OCI-LY7 (cell line): ENCODE data around the gene ATP8B3. TPM values are rescaled to one million over a fixed set of nuclear protein-coding genes. Genes with fewer than 3 reads are reported as not detected.

Source experiments
- BruUV-seq: library from RNA; stranded (reverse); fragments of 400-500 nt; replicated peaks from 2 replicates; lab custom pipeline; 2021; lab: Mats Ljungman, UMichigan
- CTCF ChIA-PET: fragments of 300-600 bp; sonication (Branson Sonifier 250); formaldehyde crosslinking; loops from one replicate; lab custom pipeline; 2022; ENCODE audit warnings: antibody characterized with exemption; ENCODE audit not compliant: unreplicated experiment; lab: Charles Lee
- POLR2A ChIA-PET: fragments of 300-600 bp; sonication (Branson Sonifier 250); formaldehyde crosslinking; loops from one replicate; lab custom pipeline; 2022; ENCODE audit warnings: antibody characterized with exemption; lab: Charles Lee
- DNase-seq: peaks from one replicate; pipeline ENCODE4 v3.0.0-alpha.2; 2015; ENCODE audit warnings: low spot score
- H2AFZ ChIP-seq: fragments of 200-600 bp; sonication (generic), shearing (Covaris generic); 2 replicates; pipeline ENCODE4 v1.6.1; 2014; ENCODE audit warnings: mild to moderate bottlenecking, antibody characterized with exemption, low read length, moderate library complexity
- H3K27ac ChIP-seq: fragments of 200-600 bp; sonication (generic); 2 replicates; pipeline ENCODE4 v1.5.1; 2014; ENCODE audit warnings: mixed run types, low read depth, mild to moderate bottlenecking, moderate library complexity, low read length, inconsistent platforms; ENCODE audit not compliant: poor library complexity, severe bottlenecking
- H3K36me3 ChIP-seq: fragments of 200-600 bp; sonication (generic); 2 replicates; pipeline ENCODE4 v1.6.1; 2014; ENCODE audit warnings: mild to moderate bottlenecking, antibody characterized with exemption, low read length, moderate library complexity, mixed read lengths; ENCODE audit not compliant: insufficient read depth
- H3K4me1 ChIP-seq: fragments of 200-600 bp; sonication (generic); 2 replicates; pipeline ENCODE4 v1.5.1; 2014; ENCODE audit warnings: mild to moderate bottlenecking, low read length; ENCODE audit not compliant: insufficient read depth, poor library complexity, severe bottlenecking
- H3K4me2 ChIP-seq: fragments of 200-600 bp; sonication (generic); 2 replicates; pipeline ENCODE4 v1.6.1; 2014; ENCODE audit warnings: mild to moderate bottlenecking, low read length
- H3K4me3 ChIP-seq: fragments of 200-600 bp; sonication (generic); 2 replicates; pipeline ENCODE4 v1.5.1; 2014; ENCODE audit warnings: mild to moderate bottlenecking, low read depth, low read length; ENCODE audit not compliant: poor library complexity, severe bottlenecking
- H3K79me2 ChIP-seq: fragments of 200-600 bp; sonication (generic); 2 replicates; pipeline ENCODE4 v1.6.1; 2016; ENCODE audit warnings: low read depth, mild to moderate bottlenecking, low read length, moderate library complexity, mixed read lengths; ENCODE audit not compliant: insufficient read depth
- H3K9me2 ChIP-seq: fragments of 200-600 bp; sonication (generic); 2 replicates; pipeline ENCODE4 v1.6.1; 2016; ENCODE audit warnings: mild to moderate bottlenecking, low read length, mixed read lengths; ENCODE audit not compliant: insufficient read depth
- H3K9me3 ChIP-seq: fragments of 200-600 bp; sonication (generic); 2 replicates; pipeline ENCODE4 v1.6.1; 2014; ENCODE audit warnings: mild to moderate bottlenecking, mixed run types, low read length, mixed read lengths
- H4K20me1 ChIP-seq: fragments of 200-600 bp; sonication (generic); 2 replicates; pipeline ENCODE4 v1.6.1; 2014; ENCODE audit warnings: mild to moderate bottlenecking, antibody characterized with exemption, low read length, moderate library complexity, mixed read lengths; ENCODE audit not compliant: insufficient read depth
- CTCF ChIP-seq: fragments of 200-600 bp; sonication (generic); conservative IDR thresholded peaks from 2 replicates; pipeline ENCODE4 v1.5.1; 2014; ENCODE audit warnings: mild to moderate bottlenecking, antibody characterized with exemption, low read length, moderate library complexity, mixed read lengths
- EZH2phosphoT487 ChIP-seq: fragments of 200-600 bp; sonication (generic); IDR thresholded peaks from 2 replicates; pipeline ENCODE4 v1.6.1; 2018; ENCODE audit warnings: low read depth, borderline replicate concordance, mild to moderate bottlenecking, mixed run types, antibody characterized with exemption, low read length, moderate library complexity, mixed read lengths
- intact Hi-C: fragments of 100-400 bp; cut with micrococcal nuclease; formaldehyde crosslinking; loops from one replicate; pipeline ENCODE4 v1.10.0; 2022; ENCODE audit not compliant: unreplicated experiment
- total RNA-seq, 2 experiments: library from RNA; depleted of rRNA in 1 of 2; stranded (reverse); fragments of >200 nt in 1 of 2; shearing (Covaris generic) in 1 of 2; gene quantifications; 2 replicates each; pipeline ENCODE4 v1.2.3, GENCODE V29; 2014 to 2022

Gene ATP8B3
- total RNA-seq, 2 experiments from 2014 or later = 5.9 to 19.3 TPM

GRCh38 chr19:1812426-1813191 is 533 bp upstream of the ATP8B3 start:
- peak overlapping the region; percentile 69 for H3K4me3 ChIP-seq
- intact Hi-C loops = loop anchor here (1.0 to 5.0 kb wide), 2 partner anchors 37 to 205 kb away; partner anchors contain the start of gene UQCR11
- H3K79me2 ChIP-seq = no peaks in the 10 kb centered on the region
- peaks cover 18% of the 10 kb centered on the region for H3K4me1 ChIP-seq
- no peak for TF ChIP-seq EZH2phosphoT487
- TF ChIP-seq CTCF = peak; percentile 87
- CTCF ChIA-PET = interaction anchor here (0.5 kb wide), 1 partner anchor 25 kb away, joined by 3 read pairs; no protein-coding TSS in a partner anchor
- H3K27ac ChIP-seq = peak overlapping the region; percentile 67
- POLR2A ChIA-PET = no interaction called here
- DNase-seq = peak; percentile 96
- H3K9me3 ChIP-seq = no peaks in the 10 kb centered on the region
- H4K20me1 ChIP-seq = no peaks in the 10 kb centered on the region
- peak overlapping the region; percentile 86 for H3K4me2 ChIP-seq
- BruUV-seq = no TSS peak
- H2AFZ ChIP-seq = peak overlapping the region; percentile 39; the same call in 1 of the 2 replicates
- peaks cover 23% of the 10 kb centered on the region; the same call in 1 of the 2 replicates for H3K36me3 ChIP-seq
- no peaks in the 10 kb centered on the region for H3K9me2 ChIP-seq

- CTCF ChIA-PET = interaction anchor here (0.6 kb wide), 1 partner anchor 30 kb away, joined by 4 read pairs; no protein-coding TSS in a partner anchor
- peak overlapping the region; percentile 14; the same call in 1 of the 2 replicates for H2AFZ ChIP-seq
- H3K4me1 ChIP-seq = peaks cover 18% of the 10 kb centered on the region
- no peaks in the 10 kb centered on the region for H3K9me2 ChIP-seq
- H3K4me3 ChIP-seq = peak overlapping the region; percentile 69
- peak; percentile 15 for DNase-seq
- POLR2A ChIA-PET = interaction anchor here (0.7 kb wide), 1 partner anchor 10 kb away, joined by 5 read pairs; no protein-coding TSS in a partner anchor
- H3K4me2 ChIP-seq = peak overlapping the region; percentile 60
- H4K20me1 ChIP-seq = no peaks in the 10 kb centered on the region
- no TSS peak for BruUV-seq
- H3K36me3 ChIP-seq = peaks cover 13% of the 10 kb centered on the region; the same call in 1 of the 2 replicates
- TF ChIP-seq EZH2phosphoT487 (no peak), CTCF (no peak)
- H3K79me2 ChIP-seq = no peaks in the 10 kb centered on the region
- no peaks in the 10 kb centered on the region for H3K9me3 ChIP-seq
- intact Hi-C loops = loop anchor here (5.0 kb wide), 1 partner anchor 204 kb away; the partner anchor contains the start of gene UQCR11
- H3K27ac ChIP-seq = no peak overlapping the region
Measured at GRCh38 chr19:1811472-1811894, 593 bp downstream of the ATP8B3 start.
